NK-92 (cell line): ENCODE data around the gene ENAM.
"Not testable (repeated sequence)": the region's sequence is repeated elsewhere in the genome, so short reads cannot be mapped to it uniquely, and the experiment has no call there.

ENCODE experiments used
- DNase-seq: peaks from one replicate; lab custom pipeline; 2025; ENCODE audit not compliant: unreplicated experiment; lab: John Stamatoyannopoulos, UW

The ENAM gene

DNA sequence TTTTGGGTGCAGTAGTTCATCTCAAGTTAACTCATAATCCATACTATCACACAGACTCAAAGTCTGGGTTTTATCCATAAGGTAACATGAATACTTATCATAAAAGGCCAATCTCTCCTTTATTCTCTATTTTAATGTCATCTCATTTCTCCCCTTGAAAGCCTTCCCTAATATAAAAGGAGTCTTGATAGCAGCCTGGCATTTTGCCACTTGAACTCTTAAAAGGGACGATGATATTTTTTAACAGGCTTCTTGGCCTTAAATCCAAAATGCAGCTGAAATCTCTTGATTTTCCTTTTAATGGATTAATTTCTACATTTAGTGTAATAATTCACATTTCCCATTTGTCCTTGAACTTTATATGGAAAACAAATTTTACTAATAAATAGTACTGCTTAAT, 46.2 kb downstream of the ENAM start:
- no peak for DNase-seq

GRCh38 chr4:70676554-70677090, 48.1 kb downstream of the ENAM start:
- no peak for DNase-seq

DNA sequence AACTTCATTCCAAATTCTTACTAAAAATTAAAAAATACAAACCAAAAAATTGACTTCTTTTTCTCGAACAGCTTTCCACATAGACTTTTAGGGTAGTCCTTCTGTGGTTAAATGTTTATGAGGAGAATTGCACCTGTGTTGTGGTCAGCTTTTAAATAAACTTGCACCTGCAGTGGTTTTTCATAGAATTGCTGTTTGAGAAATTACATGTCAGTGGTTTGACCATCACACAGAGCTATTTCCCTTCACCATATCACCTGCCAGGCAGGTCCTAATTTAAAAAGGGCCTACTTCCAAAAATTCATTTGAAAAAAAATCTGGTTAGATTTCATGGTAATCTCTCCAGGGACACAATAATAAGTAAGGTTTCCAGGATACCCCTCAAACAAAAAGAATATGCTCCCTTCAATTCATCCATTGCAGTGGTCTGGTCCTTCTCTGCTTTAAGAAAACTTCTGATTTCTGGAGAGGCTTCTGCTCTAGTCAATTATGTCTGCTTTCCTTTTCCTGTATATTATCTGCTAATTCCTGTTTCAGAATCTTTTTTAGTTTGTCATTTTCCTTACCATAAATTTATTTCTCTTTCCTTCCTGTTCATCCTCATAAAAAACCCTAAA, 49.9 kb downstream of the ENAM start:
- no peak for DNase-seq

DNA sequence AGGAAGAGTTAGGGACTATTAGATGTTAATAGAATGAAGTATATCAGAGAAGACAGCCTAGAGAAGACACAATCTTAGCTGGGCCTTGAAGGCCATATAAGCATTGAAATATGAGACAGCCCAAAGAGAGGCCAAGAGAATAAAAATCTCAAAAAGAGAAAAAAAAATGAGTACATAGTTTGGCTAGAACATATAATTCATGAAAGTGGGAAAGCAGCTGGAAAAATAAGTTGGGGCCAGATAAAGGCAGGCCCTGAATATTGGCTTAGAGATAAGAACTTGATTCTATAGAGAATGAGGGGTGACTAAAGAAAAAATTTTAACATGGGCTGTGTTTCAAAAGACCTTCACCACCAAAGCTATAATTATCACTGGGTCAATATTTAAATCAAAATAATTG, 52.4 kb downstream of the ENAM start:
- DNase-seq: no peak

DNA sequence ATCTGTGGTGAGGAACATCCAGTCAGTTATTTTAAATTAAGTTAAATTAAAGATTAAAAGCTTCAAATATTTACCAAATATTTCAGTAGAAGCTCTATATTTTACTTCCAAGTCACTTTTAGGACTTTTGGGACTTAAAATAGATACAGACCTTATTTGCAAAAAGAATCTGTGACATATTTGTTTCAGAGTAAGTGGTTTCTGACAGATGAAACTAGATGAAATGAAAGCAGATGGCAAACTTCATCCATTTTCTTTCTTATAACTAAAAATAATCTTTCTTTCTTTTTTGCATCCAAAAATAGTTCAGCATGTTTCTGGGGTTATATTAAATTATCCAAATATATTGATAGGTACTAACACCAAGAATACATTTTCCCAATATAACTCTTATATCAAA, 53.2 kb downstream of the ENAM start:
- no peak for DNase-seq

- not testable (repeated sequence) for DNase-seq
Observed at GRCh38 chr4:70682142-70682541, 53.6 kb downstream of the ENAM start.

DNA sequence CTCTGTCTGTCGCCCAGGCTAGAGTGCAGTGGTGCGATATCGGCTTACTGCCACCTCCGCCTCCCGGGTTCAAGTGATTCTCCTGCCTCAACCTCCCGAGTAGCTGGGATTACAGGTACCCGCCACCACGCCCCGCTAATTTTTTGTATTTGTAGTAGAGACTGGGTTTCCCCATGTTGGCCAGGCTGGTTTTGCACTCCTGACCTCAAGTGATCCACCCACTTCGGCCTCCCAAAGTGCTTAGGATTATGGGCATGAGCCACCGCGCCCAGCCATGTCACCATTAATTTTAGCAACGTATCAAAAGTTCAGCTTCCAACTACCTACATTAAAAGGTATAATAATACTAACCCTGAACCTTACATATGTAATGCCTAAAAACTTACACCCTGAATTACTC, 58.8 kb downstream of the ENAM start:
- DNase-seq: no peak

DNA sequence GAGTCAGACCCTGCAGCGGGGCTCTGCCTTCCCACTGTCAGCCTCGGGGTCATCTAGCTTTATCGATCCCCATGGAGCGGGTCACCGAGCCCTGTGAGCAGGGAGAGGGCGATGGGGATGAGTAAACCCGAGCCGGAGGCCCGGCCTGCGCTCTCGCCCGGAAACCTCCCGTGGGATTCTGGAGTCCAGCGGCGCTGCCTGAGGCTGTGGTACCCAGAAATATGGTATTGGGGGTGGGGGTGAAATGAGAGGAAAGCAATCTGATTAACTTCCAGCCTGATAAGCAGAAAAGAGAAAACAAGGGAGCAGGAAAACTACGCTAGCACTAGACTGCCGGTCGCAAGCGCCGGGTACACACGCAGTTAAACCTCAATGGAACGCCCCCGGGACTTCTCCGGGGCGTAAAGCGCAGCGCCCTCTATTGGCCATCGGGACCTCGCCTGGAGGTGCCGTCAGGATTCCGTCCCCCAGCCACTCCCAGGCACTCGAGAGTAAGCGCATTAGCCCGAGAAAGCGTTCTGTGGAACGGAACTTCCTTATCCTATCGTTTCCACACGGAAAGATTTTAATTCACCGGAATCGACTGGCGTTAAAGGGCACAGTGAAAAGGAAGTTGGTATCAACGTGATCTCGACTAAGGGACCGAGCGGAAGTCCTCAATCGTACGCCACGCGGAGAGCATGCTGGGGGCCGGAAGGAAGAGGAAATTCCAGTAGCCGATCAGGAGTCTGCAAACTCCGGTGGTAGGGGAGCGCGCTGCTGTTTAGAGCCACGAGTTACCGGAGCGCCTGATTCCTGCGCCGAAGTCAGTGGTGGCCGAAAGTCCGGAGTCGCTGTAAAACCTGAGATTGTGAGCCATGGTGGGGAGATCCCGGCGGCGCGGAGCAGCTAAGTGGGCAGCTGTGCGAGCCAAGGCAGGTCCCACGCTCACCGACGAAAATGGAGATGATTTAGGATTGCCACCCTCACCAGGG, 59.6 kb downstream of the ENAM start, which contains the start of gene UTP3:
Gene UTP3 (plus strand): TSS at position 712 of the 974 bp plus-strand sequence. CDS start 146 bp downstream, at position 858.
- peak; percentile 54 for DNase-seq

DNA sequence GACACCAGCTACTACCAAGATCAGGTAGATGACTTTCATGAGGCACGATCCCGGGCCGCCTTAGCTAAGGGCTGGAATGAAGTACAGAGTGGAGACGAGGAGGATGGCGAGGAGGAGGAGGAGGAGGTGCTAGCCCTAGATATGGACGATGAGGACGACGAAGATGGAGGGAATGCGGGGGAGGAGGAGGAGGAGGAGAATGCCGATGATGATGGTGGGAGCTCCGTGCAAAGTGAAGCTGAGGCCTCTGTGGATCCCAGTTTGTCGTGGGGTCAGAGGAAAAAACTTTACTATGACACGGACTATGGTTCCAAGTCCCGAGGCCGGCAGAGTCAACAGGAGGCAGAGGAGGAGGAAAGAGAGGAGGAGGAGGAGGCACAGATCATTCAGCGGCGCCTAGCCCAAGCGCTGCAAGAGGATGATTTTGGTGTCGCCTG, 60.3 kb downstream of the ENAM start:
- no peak for DNase-seq

DNA sequence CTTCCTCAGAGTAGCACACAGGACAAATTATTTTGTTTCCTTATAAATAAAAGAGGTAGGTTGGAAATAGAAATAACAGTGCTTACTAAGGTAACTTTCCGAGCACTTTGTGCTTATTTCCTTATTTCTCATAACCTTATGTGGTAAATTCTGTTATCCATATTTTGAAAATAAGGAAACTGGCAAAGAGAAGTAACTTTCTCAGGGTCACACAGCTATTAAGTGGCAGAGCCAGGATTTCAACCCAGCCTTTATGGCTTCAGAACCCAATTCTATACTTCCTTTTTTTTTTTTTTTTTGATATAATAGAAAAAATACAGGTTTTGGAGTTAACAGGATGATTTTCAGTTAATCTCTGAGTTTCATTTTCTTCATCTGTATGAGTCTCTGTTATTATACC, 63.1 kb downstream of the ENAM start:
- DNase-seq: no peak

- DNase-seq: not testable (repeated sequence)
Observed at GRCh38 chr4:70694633-70695032, 66.1 kb downstream of the ENAM start.
